SK-N-SH (cell line): ENCODE results near the gene ZNF138. TPM values are rescaled to one million over a fixed set of nuclear protein-coding genes. Genes with fewer than 3 reads are reported as not detected.
"Not testable (repeated sequence)": the region's sequence is repeated elsewhere in the genome, so short reads cannot be mapped to it uniquely, and the experiment has no call there.

ENCODE experiments used
- CTCF ChIA-PET: fragments of 300-600, 350-600 bp; formaldehyde crosslinking; extraction: SDS; loops from one replicate; lab custom pipeline; 2021; lab: Yijun Ruan, JAX
- POLR2A ChIA-PET: fragments of 350-600 bp; sonication (Branson Sonifier 250); formaldehyde crosslinking; extraction: SDS; loops from one replicate; lab custom pipeline; 2020; ENCODE audit warnings: antibody characterized with exemption, inconsistent platforms; lab: Yijun Ruan, JAX
- DNase-seq: peaks from one replicate; pipeline ENCODE4 v3.0.0; 2012
- H2AFZ ChIP-seq: fragments of 200-600 bp; sonication (generic); 2 replicates; pipeline ENCODE4 v1.8.1; 2016; ENCODE audit warnings: antibody characterized with exemption, mild to moderate bottlenecking, low read depth
- H3F3A ChIP-seq: fragments of 200-600 bp; sonication (generic); replicated peaks from 2 replicates; pipeline ENCODE3; 2016; ENCODE audit warnings: antibody characterized with exemption, mild to moderate bottlenecking; ENCODE audit not compliant: insufficient read depth
- H3K27ac ChIP-seq, 2 experiments: fragments of 200-500 bp in 1 of 2; fragments of 200-600 bp in 1 of 2; sonication (Bioruptor generic) in 1 of 2; sonication (generic), shearing (Covaris generic) in 1 of 2; 2 replicates each; pipeline versions ENCODE4 v1.5.1 to v1.6.1; 2014 to 2016; ENCODE audit warnings: low read depth in 2 of 2, inconsistent platforms in 1 of 2, low read length in 1 of 2, mild to moderate bottlenecking in 1 of 2, mixed read lengths in 1 of 2
- H3K27me3 ChIP-seq: fragments of 200-600 bp; sonication (generic), shearing (Covaris generic); 2 replicates; pipeline ENCODE4 v1.6.1; 2016; ENCODE audit warnings: mixed run types; ENCODE audit not compliant: insufficient read depth
- H3K36me3 ChIP-seq, 2 experiments: fragments of 200-500 bp in 1 of 2; fragments of 200-600 bp in 1 of 2; sonication (Bioruptor generic) in 1 of 2; sonication (generic) in 1 of 2; replicated peaks in 1 of 2; 2 replicates each; pipeline versions ENCODE3 to v1.5.1; 2014 to 2016; ENCODE audit warnings: low read length in 1 of 2, mild to moderate bottlenecking in 1 of 2; ENCODE audit not compliant: insufficient read depth in 2 of 2, control insufficient read depth in 1 of 2
- H3K4me1 ChIP-seq, 2 experiments: fragments of 200-500 bp in 1 of 2; fragments of 200-600 bp in 1 of 2; sonication (Bioruptor generic) in 1 of 2; sonication (generic), shearing (Covaris generic) in 1 of 2; 2 replicates each; pipeline versions ENCODE4 v1.5.1 to v1.6.1; 2014 to 2016; ENCODE audit warnings: low read depth in 1 of 2, low read length in 1 of 2, mixed run types in 1 of 2; ENCODE audit not compliant: insufficient read depth in 2 of 2, control insufficient read depth in 1 of 2
- H3K4me2 ChIP-seq: fragments of 200-600 bp; sonication (generic), shearing (Covaris generic); 2 replicates; pipeline ENCODE4 v1.6.1; 2017; ENCODE audit warnings: mixed run types
- H3K4me3 ChIP-seq, 2 experiments: fragments of 200-500 bp in 1 of 2; fragments of 200-600 bp in 1 of 2; sonication (Bioruptor generic) in 1 of 2; sonication (generic), shearing (Covaris generic) in 1 of 2; 2 replicates each; pipeline versions ENCODE4 v1.5.1 to v1.8.1; 2014 to 2016; ENCODE audit warnings: low read depth in 2 of 2, inconsistent platforms in 1 of 2, low read length in 1 of 2, mild to moderate bottlenecking in 1 of 2, mixed read lengths in 1 of 2, moderate library complexity in 1 of 2
- H3K79me2 ChIP-seq: fragments of 200-600 bp; sonication (generic); 2 replicates; pipeline ENCODE4 v1.8.1; 2017; ENCODE audit warnings: mild to moderate bottlenecking; ENCODE audit not compliant: insufficient read depth
- H3K9ac ChIP-seq: fragments of 200-600 bp; sonication (generic); 2 replicates; pipeline ENCODE4 v1.6.1; 2017; ENCODE audit warnings: mixed run types
- H3K9me2 ChIP-seq: fragments of 200-600 bp; sonication (generic); 2 replicates; pipeline ENCODE4 v1.6.1; 2017; ENCODE audit warnings: mixed run types
- H3K9me3 ChIP-seq: fragments of 200-600 bp; sonication (generic); 2 replicates; pipeline ENCODE4 v1.6.1; 2017; ENCODE audit warnings: mixed run types, mild to moderate bottlenecking, moderate library complexity
- H4K20me1 ChIP-seq: fragments of 200-600 bp; sonication (generic); 2 replicates; pipeline ENCODE4 v1.6.1; 2017; ENCODE audit warnings: mild to moderate bottlenecking, mixed run types; ENCODE audit not compliant: insufficient read depth
- CHD2 ChIP-seq: fragments of 150-350 bp; IDR thresholded peaks from 2 replicates; pipeline ENCODE4 v1.6.1; 2018; ENCODE audit warnings: low read length; ENCODE audit not compliant: partially characterized antibody
- CTCF ChIP-seq: fragments of 200-600 bp; sonication (generic); IDR thresholded peaks from 2 replicates; pipeline ENCODE4 v1.6.1; 2017; ENCODE audit warnings: antibody characterized with exemption, mild to moderate bottlenecking, moderate library complexity
- ELF1 ChIP-seq: IDR thresholded peaks from 2 replicates; pipeline ENCODE4 v1.4.0; 2012
- FOXJ3 ChIP-seq: sonication (generic); formaldehyde crosslinking; IDR thresholded peaks from 2 replicates; pipeline ENCODE4 v1.5.1; 2020; ENCODE audit warnings: mild to moderate bottlenecking, missing genetic modification reagents
- GATA2 ChIP-seq: sonication (generic); formaldehyde crosslinking; IDR thresholded peaks from 2 replicates; pipeline ENCODE4 v1.5.0; 2020; ENCODE audit warnings: mild to moderate bottlenecking, missing genetic modification reagents
- IRF3 ChIP-seq: fragments of 150-350 bp; IDR thresholded peaks from 2 replicates; pipeline ENCODE4 v1.6.1; 2016; ENCODE audit warnings: mild to moderate bottlenecking, low read depth, low read length
- JUND ChIP-seq: IDR thresholded peaks from 2 replicates; pipeline ENCODE4 v1.4.0; 2012
- MAX ChIP-seq: IDR thresholded peaks from 2 replicates; pipeline ENCODE4 v1.4.0; 2012; ENCODE audit warnings: low read depth
- MXI1 ChIP-seq: IDR thresholded peaks from 2 replicates; pipeline ENCODE4 v1.6.1; 2012; ENCODE audit warnings: mild to moderate bottlenecking, low read depth, low read length, improper control_type of control experiment
- NRF1 ChIP-seq: IDR thresholded peaks from 2 replicates; pipeline ENCODE4 v1.6.1; 2012; ENCODE audit warnings: low read depth, mild to moderate bottlenecking, low read length
- PBX3 ChIP-seq: IDR thresholded peaks from 2 replicates; pipeline ENCODE4; 2012
- POLR2AphosphoS5 ChIP-seq: IDR thresholded peaks from 2 replicates; pipeline ENCODE4 v1.6.1; 2012; ENCODE audit warnings: low read depth, low read length
- RAD21 ChIP-seq: IDR thresholded peaks from 2 replicates; pipeline ENCODE4 v1.6.1; 2012; ENCODE audit warnings: mild to moderate bottlenecking, low read length
- RCOR1 ChIP-seq: fragments of 150-350 bp; IDR thresholded peaks from 2 replicates; pipeline ENCODE4 v1.6.1; 2017; ENCODE audit warnings: antibody characterized with exemption, low read length
- RFX5 ChIP-seq: IDR thresholded peaks from 2 replicates; pipeline ENCODE4 v1.6.1; 2012; ENCODE audit warnings: mild to moderate bottlenecking, improper control_type of control experiment, low read length
- SIN3A ChIP-seq: IDR thresholded peaks from 2 replicates; pipeline ENCODE4 v1.6.1; 2012; ENCODE audit warnings: low read depth, mild to moderate bottlenecking, low read length, moderate library complexity, borderline replicate concordance
- USF1 ChIP-seq: IDR thresholded peaks from 2 replicates; pipeline ENCODE4 v1.4.0; 2012; ENCODE audit warnings: low read depth, borderline replicate concordance
- YY1 ChIP-seq: IDR thresholded peaks from 2 replicates; pipeline ENCODE4 v1.4.0; 2012; ENCODE audit warnings: low read depth, mild to moderate bottlenecking
- WGBS: methylation state at CpG from one replicate; pipeline ENCODE4 v1.1.6; 2017; ENCODE audit warnings: low lambda C conversion rate; 5-methylcytosine and 5-hydroxymethylcytosine counted together
- polyA plus RNA-seq, 3 experiments: library from polyadenylated mRNA; depleted of rRNA; stranded (reverse); fragments of >200 nt; gene quantifications; 2 replicates each; pipeline ENCODE4 v1.2.3, GENCODE V29; 2012

The ZNF138 gene
- polyA plus RNA-seq, 1 of the 3 experiments (the other 2 are of a cell fraction) = 4.9 TPM

GRCh38 chr7:64775289-64775688, 18.9 kb upstream of the ZNF138 start:
- CTCF ChIA-PET = no interaction called here
- WGBS = 48% methylated on average over 3 of the region's 3 CpGs
- H3K4me2 ChIP-seq = no peak overlapping the region
- H4K20me1 ChIP-seq = no peaks in the 10 kb centered on the region
- no peak overlapping the region for H3K4me3 ChIP-seq
- H3F3A ChIP-seq = no peaks in the 10 kb centered on the region
- no peak overlapping the region for H3K9ac ChIP-seq
- no peak for DNase-seq
- no peak overlapping the region for H2AFZ ChIP-seq
- TF ChIP-seq PBX3 (no peak), SIN3A (no peak), CTCF (no peak), RAD21 (no peak), JUND (no peak), RCOR1 (no peak), FOXJ3 (no peak), CHD2 (no peak)
- TF ChIP-seq, all 33 proteins: peak for 0
- Histone ChIP-seq H3K9me2 (no peaks in the 10 kb centered on the region; the same call in 1 of the 2 replicates), H3K27me3 (no peaks in the 10 kb centered on the region), H3K4me1 (no peaks in the 10 kb centered on the region), H3K79me2 (no peaks in the 10 kb centered on the region), H3K36me3 (no peaks in the 10 kb centered on the region), H3K9me3 (no peaks in the 10 kb centered on the region), H3K27ac (no peak overlapping the region)
- POLR2A ChIA-PET = no interaction called here

- H3K9me3 ChIP-seq, H3K4me3 ChIP-seq, H3K27ac ChIP-seq, POLR2A ChIA-PET, DNase-seq, H3K9me2 ChIP-seq, H3K9ac ChIP-seq, H3K4me2 ChIP-seq, H3F3A ChIP-seq, H4K20me1 ChIP-seq, H3K36me3 ChIP-seq, H3K4me1 ChIP-seq, H3K79me2 ChIP-seq, H2AFZ ChIP-seq, H3K27me3 ChIP-seq, CTCF ChIA-PET: not testable (repeated sequence)
- 44% methylated on average over 22 of the region's 23 CpGs for WGBS
Observed at GRCh38 chr7:64784842-64785241, 9.4 kb upstream of the ZNF138 start.

GRCh38 chr7:64787295-64787694, 6.9 kb upstream of the ZNF138 start:
- no peaks in the 10 kb centered on the region for H3K36me3 ChIP-seq
- H2AFZ ChIP-seq = no peak overlapping the region
- DNase-seq = no peak
- H3K4me3 ChIP-seq = no peak overlapping the region
- ChIA-PET CTCF (no interaction called here), POLR2A (no interaction called here)
- no peaks in the 10 kb centered on the region for H3K27me3 ChIP-seq
- no peak for TF ChIP-seq RFX5
- TF ChIP-seq IRF3 = no peak
- no peak for TF ChIP-seq RCOR1
- TF ChIP-seq JUND = no peak
- TF ChIP-seq NRF1 = no peak
- no peak for TF ChIP-seq ELF1
- no peak for TF ChIP-seq POLR2AphosphoS5
- TF ChIP-seq MAX = no peak
- TF ChIP-seq PBX3 = no peak
- no peak for TF ChIP-seq USF1
- no peak for TF ChIP-seq MXI1
- TF ChIP-seq YY1 = no peak
- no peak for TF ChIP-seq GATA2 (CRISPR knock-in tag)
- H3K79me2 ChIP-seq = no peaks in the 10 kb centered on the region
- no peaks in the 10 kb centered on the region for H4K20me1 ChIP-seq
- H3K9me3 ChIP-seq = no peaks in the 10 kb centered on the region
- no peaks in the 10 kb centered on the region for H3K4me1 ChIP-seq
- H3F3A ChIP-seq = no peaks in the 10 kb centered on the region
- no peak overlapping the region for H3K4me2 ChIP-seq
- no peak overlapping the region for H3K9ac ChIP-seq
- H3K9me2 ChIP-seq = no peaks in the 10 kb centered on the region
- no peak overlapping the region for H3K27ac ChIP-seq
